ENCODE measurements around the gene SCTR.

Gene SCTR

DNA sequence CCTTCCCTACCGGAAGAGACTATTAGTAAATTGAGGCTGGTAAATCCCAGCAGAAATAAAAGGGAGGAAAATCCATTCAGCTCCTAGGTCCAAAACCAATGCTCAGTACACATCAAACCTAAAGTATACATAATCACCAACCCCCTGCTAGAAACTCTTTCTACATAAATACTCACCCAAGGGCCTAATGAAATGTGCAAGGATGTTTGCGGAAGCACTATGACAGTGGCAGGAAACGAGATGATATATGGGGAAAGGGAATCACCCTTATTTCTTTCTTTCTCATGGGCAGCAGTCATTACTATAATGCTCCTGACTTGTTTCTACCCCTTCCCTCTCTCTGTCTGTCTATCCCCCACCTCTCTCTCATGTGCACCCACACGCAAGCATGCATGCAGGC is 1.3 kb upstream of the SCTR start:
- in situ Hi-C loops (cut with HindIII; ENCODE audit: low sequenced_read_pairs): no loop called here

DNA sequence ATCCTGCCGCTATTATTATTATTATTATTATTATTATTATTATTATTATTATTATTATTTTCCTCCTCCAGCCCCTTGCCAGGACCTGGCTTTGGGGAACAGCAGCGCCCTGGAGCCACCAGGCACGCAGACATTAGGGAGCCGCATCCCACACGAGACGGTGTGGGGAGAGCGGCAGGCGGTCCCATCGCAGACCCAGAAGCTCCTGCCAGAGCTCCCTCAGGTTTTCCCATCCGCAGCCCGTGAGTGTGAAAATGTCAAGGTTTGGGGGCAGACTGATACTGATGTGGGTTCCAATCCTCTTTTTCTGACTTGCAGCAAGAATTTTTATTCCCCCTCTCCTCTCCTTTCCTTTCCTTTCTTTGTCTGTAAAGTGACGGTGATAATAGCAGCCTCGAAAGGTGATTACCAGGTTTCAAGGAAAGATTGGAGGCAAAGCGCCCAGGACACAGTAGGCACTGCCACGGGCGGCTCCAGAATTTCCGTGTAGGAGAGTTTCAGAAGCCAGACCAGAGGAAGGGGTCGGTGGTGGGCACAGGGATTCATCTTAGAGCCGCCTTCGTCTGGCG is 816 bp downstream of the SCTR start:
- in situ Hi-C loops (cut with HindIII; ENCODE audit: low sequenced_read_pairs): no loop called here

DNA sequence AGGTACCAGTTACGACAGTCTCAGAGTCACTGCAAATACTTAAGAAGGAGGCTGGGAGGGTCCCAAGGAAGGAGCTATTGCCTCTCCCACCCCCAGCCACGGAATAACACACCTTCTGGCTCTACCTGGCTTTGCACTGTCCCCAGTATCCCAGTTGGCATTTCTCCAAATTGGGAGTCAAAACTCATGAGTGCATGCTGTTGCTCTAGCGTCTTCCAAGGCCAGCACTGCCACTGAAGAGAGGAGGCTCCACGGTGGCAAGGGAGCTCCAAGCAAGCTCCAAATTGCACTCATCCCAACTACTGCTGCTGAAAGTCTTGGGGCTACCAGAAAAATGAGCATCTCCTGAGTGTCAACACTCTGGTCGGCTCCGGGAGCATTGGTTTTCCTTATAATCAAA is 1.6 kb downstream of the SCTR start:
- in situ Hi-C loops (cut with HindIII; ENCODE audit: low sequenced_read_pairs): no loop called here

DNA sequence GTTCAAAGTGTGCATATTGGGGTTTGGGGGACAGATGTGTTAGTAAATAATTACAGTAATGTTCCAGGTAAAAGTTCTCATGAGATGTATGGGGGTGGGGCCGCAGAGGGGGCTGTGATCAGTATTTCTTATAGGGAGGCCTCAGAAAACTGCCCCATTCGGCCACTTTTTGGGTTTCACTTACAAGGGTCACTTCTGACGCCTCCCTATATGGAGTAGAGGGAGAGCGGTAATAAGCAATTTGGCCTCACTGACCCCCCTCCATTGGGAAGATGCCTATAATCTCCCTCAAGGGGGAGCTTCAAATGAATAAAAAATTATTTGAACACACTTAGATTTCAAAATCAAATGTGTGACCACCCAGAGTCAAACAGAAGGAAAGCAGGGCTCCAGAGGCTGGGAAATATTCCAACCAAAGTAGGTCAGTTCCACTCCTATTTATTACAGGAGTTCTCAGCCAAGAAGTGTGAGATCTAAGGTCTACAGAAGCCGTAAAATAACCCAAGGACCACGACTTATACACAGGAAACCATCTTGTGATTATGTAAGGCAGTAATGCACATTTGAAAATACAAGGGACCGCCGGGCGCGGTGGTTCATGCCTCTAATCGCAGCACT is 2.7 kb downstream of the SCTR start:
- in situ Hi-C loops (cut with HindIII; ENCODE audit: low sequenced_read_pairs): no loop called here

DNA sequence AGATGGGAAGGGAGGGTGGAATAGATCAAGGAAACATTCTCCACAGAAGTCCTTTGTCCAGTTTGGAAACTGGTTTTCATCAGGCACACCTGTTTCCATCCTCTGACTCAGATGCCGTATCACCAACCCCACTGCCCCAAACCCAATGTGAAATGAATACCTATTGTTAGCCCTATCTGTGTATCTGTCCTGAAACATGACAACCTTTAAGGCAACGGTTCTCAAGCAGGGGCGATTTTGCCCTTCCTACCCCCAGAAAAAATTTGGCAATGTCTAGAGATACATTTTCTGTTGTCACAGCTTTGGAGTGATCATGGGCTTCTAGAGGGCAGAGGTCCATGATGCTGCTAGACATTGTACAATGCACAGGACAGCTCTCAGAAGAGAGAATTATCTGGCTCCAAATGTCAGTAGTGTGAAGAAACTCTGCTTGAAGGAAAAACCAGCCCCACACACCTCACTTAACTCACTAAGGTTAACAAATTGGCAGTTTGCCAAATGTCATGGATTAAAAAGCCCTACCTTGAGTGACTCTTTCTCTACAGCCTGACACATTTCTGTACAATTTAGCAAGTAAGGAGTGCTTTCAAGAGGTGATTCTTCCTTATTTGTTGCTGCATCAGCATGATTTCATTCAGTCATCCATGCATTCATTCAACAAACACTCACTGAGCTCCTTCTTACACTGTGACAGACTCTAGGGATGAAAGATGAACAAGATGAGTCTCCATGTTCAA is 3.4 kb downstream of the SCTR start:
- in situ Hi-C loops (cut with HindIII; ENCODE audit: low sequenced_read_pairs): no loop called here

DNA sequence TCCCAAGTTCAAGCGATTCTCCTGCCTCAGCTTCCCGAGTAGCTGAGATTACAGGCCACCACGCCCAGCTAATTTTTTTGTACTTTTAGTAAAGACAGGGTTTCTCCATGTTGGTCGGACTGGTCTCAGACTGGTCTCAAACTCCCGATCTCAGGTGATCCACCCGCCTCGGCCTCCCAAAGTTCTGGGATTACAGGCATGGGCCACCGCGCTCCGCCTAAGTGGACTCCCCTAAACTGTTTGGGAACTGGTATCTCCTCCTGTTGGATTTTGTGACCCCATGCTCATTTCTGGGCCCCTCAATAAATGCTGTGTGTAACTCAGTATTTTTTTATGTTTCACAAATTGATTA is 5.2 kb downstream of the SCTR start:
- in situ Hi-C loops (cut with HindIII; ENCODE audit: low sequenced_read_pairs): no loop called here

DNA sequence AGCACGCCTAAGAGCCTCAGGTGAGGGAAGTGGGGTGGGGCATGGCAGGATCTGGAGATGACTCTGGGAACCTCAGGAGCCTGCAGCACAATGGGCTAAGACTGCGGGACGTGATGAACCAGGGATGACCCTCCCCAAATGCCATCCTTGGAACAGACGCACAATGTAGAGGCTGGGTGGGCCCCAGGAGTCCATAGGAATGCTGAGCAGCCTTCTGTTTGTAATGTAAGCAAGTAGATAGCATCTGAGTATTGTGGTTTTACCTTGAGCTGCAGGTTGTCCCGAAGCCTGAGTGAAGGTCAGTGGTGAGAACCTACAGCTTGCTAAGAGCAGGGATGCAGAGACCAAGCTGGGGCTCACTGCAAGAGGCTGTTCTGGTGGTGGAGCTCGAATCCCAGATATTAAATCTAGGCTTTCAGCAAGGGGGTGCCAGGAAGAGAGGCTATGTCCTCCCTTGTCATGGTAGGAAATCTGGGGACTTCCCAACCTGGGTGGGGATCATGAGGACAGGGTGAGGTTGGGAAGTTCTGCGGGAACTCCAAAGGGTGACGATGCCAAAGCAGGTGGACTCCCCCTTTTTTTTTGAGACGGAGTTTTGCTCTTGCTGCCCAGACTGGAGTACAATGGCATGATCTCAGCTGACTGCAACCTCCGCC is 5.8 kb downstream of the SCTR start:
- in situ Hi-C loops (cut with HindIII; ENCODE audit: low sequenced_read_pairs): no loop called here

DNA sequence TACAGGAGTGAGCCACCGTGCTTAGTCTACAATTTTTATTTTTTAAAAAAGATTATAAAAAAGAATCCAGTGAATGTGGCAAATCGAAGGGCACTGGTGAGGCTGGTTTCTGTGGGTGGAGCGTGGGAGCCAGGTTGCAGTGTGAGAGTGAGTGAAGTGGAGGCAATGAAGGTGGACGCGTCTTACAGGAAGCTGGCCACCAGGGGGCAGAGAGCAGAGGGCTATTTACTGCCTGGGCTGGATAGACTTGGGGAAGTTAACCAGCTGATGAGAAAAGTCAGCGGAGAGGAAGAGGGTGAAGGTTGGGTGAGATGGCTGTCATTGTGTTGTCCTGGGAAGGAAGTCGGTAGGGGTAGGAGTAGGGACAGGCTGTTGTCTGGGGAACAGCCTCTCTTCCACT is 6.8 kb downstream of the SCTR start:
- in situ Hi-C loops (cut with HindIII; ENCODE audit: low sequenced_read_pairs): no loop called here

DNA sequence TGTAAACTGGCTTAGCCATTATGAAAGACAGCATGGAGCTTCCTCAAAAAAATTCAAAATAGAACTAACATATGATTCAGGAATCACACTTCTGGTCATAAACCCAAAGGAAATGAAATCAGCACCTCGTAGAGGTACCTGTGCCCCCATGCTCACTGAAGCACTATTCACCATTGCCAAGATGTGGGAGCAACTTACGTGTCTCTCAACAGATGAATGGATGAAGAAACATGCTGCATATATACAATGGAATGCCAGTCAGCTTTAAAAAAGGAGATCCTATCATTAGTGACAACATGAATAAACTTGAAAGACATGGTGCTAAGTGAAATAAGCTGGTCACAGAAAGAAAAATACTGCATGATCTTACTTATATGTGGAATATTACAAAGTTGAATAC is 8.2 kb downstream of the SCTR start:
- in situ Hi-C loops (cut with HindIII; ENCODE audit: low sequenced_read_pairs): no loop called here

DNA sequence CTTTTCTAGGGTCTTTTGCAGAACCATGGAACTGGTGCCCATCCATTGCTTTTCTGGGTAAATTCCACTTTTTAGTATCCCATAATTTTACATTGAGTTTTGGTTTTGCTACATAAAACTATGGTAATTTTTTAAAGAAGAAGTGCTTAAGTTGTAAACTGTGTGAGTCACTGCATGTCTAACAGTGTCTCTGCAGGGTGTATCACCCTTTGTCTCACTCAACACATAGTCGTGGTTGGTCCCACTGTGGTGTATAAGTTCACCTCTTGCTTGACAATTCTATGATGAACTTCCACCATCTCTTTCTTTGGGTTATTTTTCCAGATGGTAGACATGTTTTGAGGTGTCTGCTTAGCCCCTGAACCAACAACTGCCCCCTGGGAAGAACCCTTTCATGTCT is 10.5 kb downstream of the SCTR start:
- in situ Hi-C loops (cut with HindIII; ENCODE audit: low sequenced_read_pairs): loop anchor here (5.0 kb wide), 1 partner anchor 92 kb away; no protein-coding TSS in a partner anchor

DNA sequence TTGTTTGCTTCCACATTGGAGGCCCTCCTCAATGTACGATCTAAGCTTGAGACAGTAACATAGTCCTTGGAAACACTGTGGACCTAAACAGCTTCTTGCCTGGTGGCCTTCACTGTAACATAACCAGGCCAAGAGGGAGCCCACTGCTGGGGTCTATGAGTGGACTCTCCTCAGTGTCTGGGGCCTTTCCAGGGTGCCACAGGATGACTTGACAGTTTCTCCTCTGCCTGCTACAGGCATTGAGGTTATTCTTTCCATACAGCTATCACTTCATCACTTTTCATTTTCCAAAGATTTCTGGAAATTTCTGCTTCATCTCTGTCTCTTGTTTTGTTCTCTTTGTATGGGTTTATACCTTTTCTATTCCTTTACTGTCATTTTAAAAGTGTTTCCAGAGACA is 11.3 kb downstream of the SCTR start:
- in situ Hi-C loops (cut with HindIII; ENCODE audit: low sequenced_read_pairs): loop anchor here (5.0 kb wide), 1 partner anchor 91 kb away; no protein-coding TSS in a partner anchor

DNA sequence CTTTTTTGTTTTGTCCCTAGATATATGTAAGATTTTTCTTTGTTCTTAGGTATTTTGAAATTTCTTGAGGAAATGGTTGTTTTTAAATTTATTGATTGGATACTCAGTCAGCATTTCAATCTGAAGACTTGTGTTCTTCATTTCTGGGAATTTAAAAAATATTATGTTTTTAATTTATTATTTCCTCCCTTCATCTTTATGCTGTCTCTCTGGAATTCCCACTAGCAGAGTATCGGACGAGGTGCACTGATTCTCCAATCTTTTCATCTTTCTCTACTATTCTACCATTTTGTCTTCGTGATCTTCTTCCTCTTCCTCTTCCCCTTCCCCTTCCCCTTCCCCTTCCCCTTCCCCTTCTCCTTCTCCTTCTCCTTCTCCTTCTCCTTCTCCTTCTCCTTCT is 12.3 kb downstream of the SCTR start:
- in situ Hi-C loops (cut with HindIII; ENCODE audit: low sequenced_read_pairs): loop anchor here (5.0 kb wide), 1 partner anchor 90 kb away; no protein-coding TSS in a partner anchor

DNA sequence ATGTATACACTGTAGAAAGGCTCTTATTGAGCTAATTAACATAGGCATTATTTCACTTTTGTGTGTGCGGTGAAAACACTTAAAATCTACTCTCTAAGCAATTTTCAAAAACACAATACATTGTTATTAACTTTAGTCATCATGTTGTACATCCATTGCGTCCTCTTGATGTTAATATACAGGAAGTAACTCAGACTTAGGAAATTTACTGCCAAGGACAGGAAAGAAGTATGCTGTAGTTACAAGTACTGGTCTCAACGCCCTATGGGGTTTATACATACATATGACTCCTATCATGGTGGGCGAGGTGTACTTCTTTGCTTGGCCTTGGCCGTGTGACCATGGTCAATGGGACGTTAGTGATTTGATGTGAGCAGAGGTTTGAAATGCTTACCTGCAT is 15.5 kb downstream of the SCTR start:
- in situ Hi-C loops (cut with HindIII; ENCODE audit: low sequenced_read_pairs): no loop called here

DNA sequence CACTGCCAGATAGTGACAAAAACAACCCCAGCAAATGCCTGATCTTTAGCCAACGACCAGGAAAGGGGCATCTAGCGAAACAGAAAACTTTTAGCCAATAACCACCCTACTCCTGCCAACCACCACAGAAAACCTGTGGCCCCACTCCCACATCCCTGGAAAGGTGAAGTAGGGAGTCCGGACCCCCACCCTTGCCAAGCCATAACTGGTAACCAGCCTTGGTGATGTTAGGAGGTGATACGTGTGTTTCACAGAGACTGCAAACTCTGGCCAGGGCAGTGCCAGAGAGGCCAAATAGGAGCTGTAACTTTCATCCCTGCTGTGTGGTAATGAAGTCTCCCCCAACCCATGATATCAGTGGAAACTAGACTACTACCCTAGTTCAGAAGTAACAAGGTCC is 27.6 kb downstream of the SCTR start:
- in situ Hi-C loops (cut with HindIII; ENCODE audit: low sequenced_read_pairs): no loop called here

DNA sequence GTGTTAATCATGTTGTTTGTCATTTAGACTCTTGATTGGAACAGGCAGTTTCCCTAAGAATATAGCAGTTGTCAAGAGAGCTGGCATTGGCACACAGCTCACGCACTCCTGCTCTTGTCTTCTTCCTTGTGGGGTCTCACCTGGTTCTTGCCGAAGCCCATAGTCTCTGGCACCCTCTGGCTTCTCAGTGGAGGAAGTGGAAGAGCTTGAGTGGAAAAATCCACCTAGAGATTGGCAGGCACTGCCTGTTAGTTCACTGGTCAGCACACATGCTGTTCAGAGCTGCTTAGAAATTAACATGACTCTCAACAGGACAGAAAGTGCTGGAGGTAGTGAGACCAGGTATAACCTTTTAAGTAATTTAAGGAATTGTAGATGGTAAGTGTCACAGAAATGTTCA is 28.3 kb downstream of the SCTR start:
- in situ Hi-C loops (cut with HindIII; ENCODE audit: low sequenced_read_pairs): no loop called here

DNA sequence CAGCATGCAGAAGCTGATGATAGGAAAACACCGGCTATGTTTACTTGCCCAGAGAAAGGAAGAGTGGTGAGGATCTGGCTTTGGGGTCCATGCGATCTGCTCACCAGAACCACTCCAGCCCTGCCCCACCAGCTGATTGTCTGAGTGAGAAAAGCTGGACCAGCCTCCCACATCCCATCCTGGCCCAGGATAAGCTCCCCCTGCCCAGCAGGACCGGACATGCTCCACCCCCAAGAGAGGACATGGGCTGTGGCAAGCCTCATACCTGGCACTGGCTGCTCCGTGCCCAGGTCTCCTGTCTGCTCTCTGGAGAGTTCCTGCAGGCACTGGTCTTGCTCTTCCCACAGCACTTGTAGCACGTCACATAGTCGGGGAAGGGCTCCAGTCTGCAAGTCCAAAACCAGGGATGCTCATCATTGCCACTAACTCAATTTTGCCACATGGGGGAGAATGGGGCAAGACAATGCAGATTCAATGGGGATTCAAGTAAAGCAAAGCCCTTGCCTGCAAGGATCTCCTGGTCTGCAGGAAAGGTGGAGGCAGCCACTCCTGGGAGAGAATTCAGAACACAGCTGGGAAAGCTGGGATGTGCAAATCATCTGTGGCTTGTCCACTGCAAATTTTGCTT is 30.0 kb downstream of the SCTR start:
- in situ Hi-C loops (cut with HindIII; ENCODE audit: low sequenced_read_pairs): no loop called here

DNA sequence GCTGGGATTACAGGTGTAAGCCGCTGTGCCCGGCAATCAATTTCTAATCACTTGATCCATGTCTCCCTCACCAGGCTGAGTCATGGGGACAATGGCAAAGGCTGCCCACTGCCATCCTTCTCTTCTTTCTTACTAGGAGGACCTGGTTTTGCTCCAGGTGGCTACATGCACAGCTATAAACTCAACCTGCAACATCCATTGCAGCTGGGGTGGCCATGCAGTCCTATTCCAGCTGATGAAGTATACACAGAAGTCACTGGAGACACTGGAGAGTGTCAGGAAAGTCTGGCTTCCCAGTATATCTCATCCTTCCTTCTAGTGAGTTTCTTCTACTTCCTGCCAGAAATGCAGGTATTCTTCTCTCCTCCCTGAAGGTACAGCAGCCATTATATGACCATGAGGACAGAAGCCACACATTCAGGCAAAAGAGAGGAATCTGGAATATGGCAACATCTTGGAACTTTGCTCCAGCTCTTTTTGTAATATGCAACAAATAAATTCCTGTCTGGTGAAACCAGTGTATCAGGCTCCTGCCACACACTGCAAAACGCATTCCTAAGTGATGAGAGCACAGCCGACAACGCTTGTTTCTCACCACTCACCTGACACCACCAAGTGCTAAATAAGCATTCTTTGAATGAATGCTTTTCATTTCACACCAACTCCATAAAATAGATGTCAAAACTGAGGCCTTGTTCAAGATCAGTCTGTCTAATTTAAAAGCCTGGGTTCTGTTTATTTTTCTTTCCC is 32.3 kb downstream of the SCTR start:
- in situ Hi-C loops (cut with HindIII; ENCODE audit: low sequenced_read_pairs): no loop called here

DNA sequence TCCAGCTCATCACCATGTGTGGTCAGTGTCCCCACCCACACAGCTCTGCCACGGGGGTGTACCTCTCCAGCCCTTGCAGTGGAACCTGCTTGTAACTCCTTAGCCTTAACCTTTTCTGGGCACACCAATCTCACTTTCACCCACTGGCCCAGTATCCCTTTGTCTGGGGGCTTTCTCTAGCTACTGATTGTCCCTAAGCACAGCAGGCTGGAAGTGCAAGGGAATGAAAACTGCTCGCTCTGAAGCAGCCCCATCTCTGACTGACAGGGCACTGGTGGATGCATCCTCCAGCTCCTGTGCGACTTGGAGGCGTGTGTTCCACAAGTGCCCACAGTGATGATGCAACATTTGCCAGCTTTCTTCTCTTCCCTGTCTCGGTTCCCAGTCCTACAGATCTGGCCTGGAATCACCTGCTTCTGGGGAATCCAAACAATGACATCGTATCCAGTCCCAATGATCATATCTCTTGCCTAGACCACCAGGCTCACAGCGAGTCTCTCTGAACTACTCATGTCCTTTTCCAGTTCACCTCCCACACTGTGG is 33.6 kb downstream of the SCTR start:
- in situ Hi-C loops (cut with HindIII; ENCODE audit: low sequenced_read_pairs): no loop called here

DNA sequence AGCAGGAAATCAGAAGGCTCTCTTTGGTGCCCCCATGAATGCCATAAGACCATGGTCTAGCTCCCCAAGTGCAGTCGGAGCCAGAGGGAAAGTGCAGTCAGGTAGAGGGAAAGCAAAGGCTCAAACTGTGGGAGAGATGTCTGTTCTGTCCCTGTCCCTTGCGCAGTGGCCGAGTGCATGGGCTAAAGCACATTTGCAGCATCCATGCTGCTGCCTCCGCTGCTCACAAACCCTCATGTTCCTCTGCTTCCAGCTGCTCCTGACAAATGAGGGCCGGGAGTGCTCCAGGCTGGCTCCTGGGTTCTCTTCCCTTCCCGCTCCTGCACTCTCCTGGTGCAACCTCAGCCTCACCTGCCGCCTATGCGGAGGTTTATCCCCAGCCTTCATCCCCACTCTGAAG is 34.2 kb downstream of the SCTR start:
- in situ Hi-C loops (cut with HindIII; ENCODE audit: low sequenced_read_pairs): no loop called here

DNA sequence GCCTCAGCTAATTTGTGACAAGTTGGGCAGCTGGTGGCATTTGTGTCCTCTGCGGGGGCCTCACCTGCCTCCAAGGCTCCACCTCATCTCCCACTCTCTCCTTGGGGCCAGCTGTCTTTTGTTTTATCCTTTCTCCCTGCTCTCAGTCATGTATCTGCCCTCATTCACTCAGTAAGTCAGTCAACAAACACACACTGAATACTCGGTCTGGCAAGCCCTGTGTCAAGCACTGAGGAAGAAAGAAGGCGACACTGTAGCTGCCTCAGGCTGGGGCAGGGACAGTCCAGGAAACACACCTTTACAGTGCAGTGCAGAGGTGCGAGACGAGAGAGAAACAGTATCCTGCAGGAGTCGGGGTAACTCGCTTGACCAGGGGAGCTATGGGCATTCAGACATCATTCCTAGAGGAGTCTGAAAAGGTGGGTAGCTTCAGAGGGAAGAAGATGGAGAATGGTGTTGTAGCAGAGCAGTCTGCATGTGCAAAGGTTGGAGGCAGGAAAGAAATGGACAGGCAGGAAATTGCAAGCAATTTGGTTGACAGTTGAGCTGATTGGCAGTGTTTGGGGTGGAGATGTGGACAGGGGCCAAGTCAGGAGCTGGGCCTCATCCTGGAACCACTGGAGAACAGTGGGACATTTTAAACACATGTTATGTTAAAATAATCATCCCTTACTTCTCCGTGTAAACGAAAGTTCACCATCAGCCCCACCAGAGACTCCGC is 34.9 kb downstream of the SCTR start:
- in situ Hi-C loops (cut with HindIII; ENCODE audit: low sequenced_read_pairs): no loop called here
